K562 (cell line): Measurements from ENCODE around the gene FHDC1. TPM values are rescaled to one million over a fixed set of nuclear protein-coding genes. Genes with fewer than 3 reads are reported as not detected.

Source experiments
- ATAC-seq: fragments of 200-7000 bp; cut with Tn5 transposase; 3 replicates; pipeline ENCODE4 v1.9.1; 2020; ENCODE audit warnings: moderate library complexity
- BruUV-seq: library from RNA; stranded (reverse); fragments of 400-500 nt; replicated peaks from 2 replicates; lab custom pipeline; 2021; lab: Mats Ljungman, UMichigan
- CTCF ChIA-PET: fragments of 300-600 bp; formaldehyde crosslinking; extraction: SDS; loops from one replicate; lab custom pipeline; 2021; ENCODE audit warnings: low intra/inter-chr PET ratio; lab: Yijun Ruan, JAX
- POLR2A ChIA-PET: fragments of 300-600, 350-650 bp; sonication (Branson Sonifier 250); formaldehyde crosslinking; extraction: SDS; loops from one replicate; lab custom pipeline; 2021; ENCODE audit warnings: antibody characterized with exemption, inconsistent platforms; lab: Yijun Ruan, JAX
- DNase-seq, 4 experiments: peaks; one replicate each; pipeline versions ENCODE4 v3.0.0 to v3.0.0-alpha.2; 2011 to 2018; ENCODE audit warnings: low spot score in 3 of 4, mixed read lengths in 3 of 4; ENCODE audit errors: extremely low read depth in 1 of 4
- FAIRE-seq: peaks from 2 replicates; lab custom pipeline; 2011; peaks lifted over from hg19 to GRCh38; lab: Jason Lieb, UNC
- H2AFZ ChIP-seq: 2 replicates; pipeline ENCODE4 v1.6.0; 2011; ENCODE audit warnings: low read depth, low read length, control low read depth, inconsistent platforms
- H3K27ac ChIP-seq: fragments of 200-600 bp; 3 replicates; pipeline ENCODE4 v1.8.0; 2011; ENCODE audit warnings: low read depth, mild to moderate bottlenecking, control low read depth, inconsistent platforms, low read length, moderate library complexity, mixed read lengths; ENCODE audit errors: extremely low read depth
- H3K27me3 ChIP-seq, 2 experiments: fragments of 300-600 bp in 1 of 2; 2 replicates in 1 of 2; 3 replicates in 1 of 2; pipeline versions ENCODE4 v1.6.0 to v1.8.0; 2011; ENCODE audit warnings: inconsistent platforms in 2 of 2, low read length in 2 of 2, mild to moderate bottlenecking in 1 of 2, mixed read lengths in 1 of 2, moderate library complexity in 1 of 2; ENCODE audit not compliant: control insufficient read depth in 2 of 2, insufficient read depth in 2 of 2
- H3K36me3 ChIP-seq: fragments of 300-600 bp; 3 replicates; pipeline ENCODE4 v1.8.0; 2011; ENCODE audit warnings: mild to moderate bottlenecking, low read length, inconsistent platforms; ENCODE audit not compliant: control insufficient read depth, insufficient read depth
- H3K4me1 ChIP-seq, 2 experiments: fragments of 200-600 bp in 1 of 2; replicated peaks in 1 of 2; 2 replicates in 1 of 2; 3 replicates in 1 of 2; pipeline versions ENCODE4 v1.5.1 to v1.8.0; 2011; ENCODE audit warnings: inconsistent platforms in 2 of 2, low read length in 2 of 2, mild to moderate bottlenecking in 1 of 2, mixed read lengths in 1 of 2, moderate library complexity in 1 of 2; ENCODE audit not compliant: control insufficient read depth in 2 of 2, insufficient read depth in 2 of 2
- H3K4me2 ChIP-seq: 2 replicates; pipeline ENCODE4 v1.6.1; 2011; ENCODE audit warnings: low read length, control low read depth, inconsistent platforms, mixed read lengths; ENCODE audit not compliant: insufficient read depth
- H3K4me3 ChIP-seq: fragments of 200-600 bp; sonication (generic), shearing (Covaris generic); 2 replicates; pipeline ENCODE4 v1.5.1; 2016; ENCODE audit warnings: control low read depth, inconsistent platforms
- H3K79me2 ChIP-seq: fragments of 200-600 bp; 3 replicates; pipeline ENCODE4 v1.8.0; 2011; ENCODE audit warnings: low read length, inconsistent platforms; ENCODE audit not compliant: control insufficient read depth, insufficient read depth
- H3K9ac ChIP-seq, 2 experiments: 2 replicates each; pipeline versions ENCODE4 v1.6.0 to v1.6.1; 2011; ENCODE audit warnings: low read depth in 2 of 2, low read length in 2 of 2, control low read depth in 1 of 2, inconsistent platforms in 1 of 2, mild to moderate bottlenecking in 1 of 2, mixed read lengths in 1 of 2; ENCODE audit not compliant: insufficient read depth in 1 of 2
- H3K9me1 ChIP-seq: one replicate; pipeline ENCODE4 v1.6.0; 2011; ENCODE audit warnings: inconsistent platforms, mild to moderate bottlenecking, low read length, moderate library complexity; ENCODE audit not compliant: control insufficient read depth, insufficient read depth
- H3K9me3 ChIP-seq: replicated peaks from 2 replicates; pipeline ENCODE4 v1.5.1; 2011; ENCODE audit warnings: low read depth, low read length, inconsistent platforms; ENCODE audit not compliant: control insufficient read depth, insufficient read depth
- H4K20me1 ChIP-seq: replicated peaks from 2 replicates; pipeline ENCODE4 v1.6.1; 2011; ENCODE audit warnings: low read length, inconsistent platforms, mixed read lengths; ENCODE audit not compliant: control insufficient read depth, insufficient read depth
- CCNT2 ChIP-seq: IDR thresholded peaks from 2 replicates; pipeline ENCODE4 v1.6.1; 2011; ENCODE audit warnings: borderline replicate concordance, low read depth, mild to moderate bottlenecking, moderate library complexity, mixed read lengths, low read length; ENCODE audit not compliant: insufficient read length; ENCODE audit errors: extremely low read depth
- CHD2 ChIP-seq: IDR thresholded peaks from 2 replicates; pipeline ENCODE4 v1.6.1; 2011; ENCODE audit warnings: low read depth, low read length
- ETV1 ChIP-seq: fragments of 450-650 bp; conservative IDR thresholded peaks from 2 replicates; pipeline ENCODE4 v1.6.1; 2016; ENCODE audit warnings: missing genetic modification characterization, control low read depth, low read depth, missing compliant biosample characterization
- KAT2B ChIP-seq: IDR thresholded peaks from one replicate; pipeline ENCODE4 v1.6.1; 2012; ENCODE audit warnings: low read depth, mild to moderate bottlenecking, control low read depth, inconsistent platforms, low read length, moderate library complexity
- MAFG ChIP-seq: fragments of 450-650 bp; conservative IDR thresholded peaks from 2 replicates; pipeline ENCODE4 v1.6.1; 2016; ENCODE audit warnings: missing genetic modification characterization, missing compliant biosample characterization
- MIER1 ChIP-seq: fragments of 450-650 bp; IDR thresholded peaks from 2 replicates; pipeline ENCODE4 v1.6.1; 2016; ENCODE audit warnings: antibody characterized with exemption, mild to moderate bottlenecking, low read depth
- SMAD1 ChIP-seq: fragments of 150-350 bp; IDR thresholded peaks from 2 replicates; pipeline ENCODE4 v1.6.1; 2014; ENCODE audit warnings: low read length, low read depth; ENCODE audit not compliant: partially characterized antibody
- SMAD2 ChIP-seq: fragments of 150-350 bp; IDR thresholded peaks from 2 replicates; pipeline ENCODE4 v1.6.1; 2014; ENCODE audit warnings: low read depth, mild to moderate bottlenecking, low read length
- SRF ChIP-seq, 2 experiments: fragments of 250-450, 450-650 bp in 1 of 2; sonication (Bioruptor Pico) in 1 of 2; sonication (generic) in 1 of 2; formaldehyde crosslinking; IDR thresholded peaks; 2 replicates each; pipeline versions ENCODE4 v1.5.0 to v1.5.1; 2020 to 2022; ENCODE audit warnings: mild to moderate bottlenecking in 1 of 2, missing genetic modification reagents in 1 of 2
- TOE1 ChIP-seq, 2 experiments: fragments of 450-650 bp in 1 of 2; sonication (generic) in 1 of 2; formaldehyde crosslinking in 1 of 2; IDR thresholded peaks; 2 replicates each; pipeline versions ENCODE4 v1.7.1 to v1.8.0; 2016 to 2022; ENCODE audit warnings: borderline replicate concordance in 2 of 2, mild to moderate bottlenecking in 2 of 2, antibody characterized with exemption in 1 of 2, inconsistent platforms in 1 of 2, low read depth in 1 of 2, missing genetic modification reagents in 1 of 2, moderate library complexity in 1 of 2
- ZBTB8A ChIP-seq: fragments of 450-650 bp; IDR thresholded peaks from 2 replicates; pipeline ENCODE4 v1.6.1; 2018; ENCODE audit warnings: mild to moderate bottlenecking, moderate library complexity; ENCODE audit not compliant: partially characterized antibody
- ZNF124 ChIP-seq: sonication (generic); formaldehyde crosslinking; IDR thresholded peaks from 2 replicates; pipeline ENCODE4 v1.8.1; 2022; ENCODE audit warnings: missing genetic modification reagents
- ZNF274 ChIP-seq: IDR thresholded peaks from 2 replicates; pipeline ENCODE4 v1.6.1; 2011; ENCODE audit warnings: low read depth, mild to moderate bottlenecking, low read length, moderate library complexity, borderline replicate concordance
- ZNF311 ChIP-seq: fragments of 250-450 bp; sonication (Bioruptor Pico); IDR thresholded peaks from 2 replicates; pipeline ENCODE4 v1.4.0; 2020; ENCODE audit warnings: mild to moderate bottlenecking, moderate library complexity
- WGBS: fragments of 100-300 bp; shearing (Covaris generic); methylation state at CpG from one replicate; pipeline ENCODE4 v1.1.6; 2016; ENCODE audit warnings: low coverage, mixed read lengths; ENCODE audit not compliant: insufficient coverage; ENCODE audit errors: missing lambda C conversion rate; 5-methylcytosine and 5-hydroxymethylcytosine counted together
- in situ Hi-C: fragments of 300-500 bp; cut with MboI; formaldehyde crosslinking; loops from 4 replicates; pipeline ENCODE4 v1.15.0; 2018; ENCODE audit warnings: inconsistent platforms, mixed read lengths
- intact Hi-C: fragments of 100-400 bp; cut with micrococcal nuclease; formaldehyde crosslinking; loops from 2 replicates; pipeline ENCODE4 v1.14.2; 2022
- polyA plus RNA-seq, 8 experiments: library from polyadenylated mRNA; depleted of rRNA in 4 of 8; stranded (reverse) in 5 of 8; unstranded in 3 of 8; fragments of >200 nt; fragmentation: Nextera tagmentation in 2 of 8; fragmentation: Illumina TruSeq in 1 of 8; extraction: Ambion mirVana in 2 of 8; extraction: Trizol in 1 of 8; gene quantifications; 2 replicates each; pipeline versions ENCODE4 v1.2.1 to v1.2.3, GENCODE V29; 2011 to 2014; ENCODE audit warnings: inconsistent platforms in 1 of 8, missing spikeins in 1 of 8
- total RNA-seq, 7 experiments: library from RNA; depleted of rRNA in 6 of 7; stranded (reverse); fragments of >200 nt in 6 of 7; fragmentation: Illumina TruSeq in 2 of 7; extraction: Trizol in 2 of 7; gene quantifications; 2 replicates each; pipeline versions ENCODE4 v1.2.1 to v1.2.3, GENCODE V29; 2011 to 2021; ENCODE audit warnings: low replicate concordance in 1 of 7
- TF ChIP-seq, protein P1 (sequence below): sonication (generic); formaldehyde crosslinking; IDR thresholded peaks from 2 replicates; pipeline ENCODE4 v1.8.1; 2023; ENCODE audit warnings: mild to moderate bottlenecking, missing genetic modification reagents
- TF ChIP-seq, protein P2 (sequence below): sonication (generic); formaldehyde crosslinking; IDR thresholded peaks from 2 replicates; pipeline ENCODE4 v1.8.1; 2023; ENCODE audit warnings: mild to moderate bottlenecking, missing genetic modification reagents

The FHDC1 gene
- total and polyA plus RNA-seq, 9 of the 15 experiments (the other 6 are each of a cell fraction or from before 2014, with no cell fraction given): 0.01 to 0.43 (median 0.07) TPM

DNA sequence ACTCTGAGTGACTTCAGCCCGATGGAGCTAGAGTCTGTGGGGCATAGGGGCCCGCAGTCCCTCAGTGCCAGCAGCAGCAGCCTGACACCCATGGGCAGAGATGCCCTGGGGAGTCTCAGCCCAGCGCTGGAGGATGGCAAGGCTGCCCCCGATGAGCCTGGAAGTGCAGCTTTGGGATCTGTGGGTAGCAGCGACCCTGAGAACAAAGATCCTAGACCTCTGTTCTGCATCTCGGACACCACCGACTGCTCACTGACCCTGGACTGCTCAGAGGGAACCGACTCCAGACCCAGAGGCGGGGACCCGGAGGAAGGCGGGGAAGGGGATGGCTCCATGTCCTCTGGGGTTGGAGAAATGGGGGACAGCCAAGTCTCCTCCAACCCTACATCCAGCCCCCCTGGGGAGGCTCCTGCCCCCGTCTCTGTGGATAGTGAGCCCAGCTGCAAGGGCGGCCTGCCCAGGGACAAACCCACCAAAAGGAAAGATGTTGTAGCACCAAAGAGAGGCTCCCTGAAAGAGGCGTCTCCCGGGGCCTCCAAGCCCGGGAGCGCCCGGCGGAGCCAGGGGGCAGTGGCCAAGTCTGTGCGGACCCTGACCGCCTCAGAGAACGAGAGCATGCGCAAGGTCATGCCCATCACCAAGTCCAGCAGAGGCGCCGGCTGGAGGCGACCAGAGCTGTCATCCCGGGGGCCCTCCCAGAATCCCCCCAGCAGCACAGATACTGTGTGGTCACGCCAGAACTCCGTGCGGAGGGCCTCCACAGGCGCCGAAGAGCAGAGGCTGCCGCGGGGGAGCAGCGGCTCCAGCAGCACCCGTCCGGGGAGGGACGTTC is 39.5 kb downstream of the FHDC1 start:
- Histone ChIP-seq H3K9me1 (no peaks in the 10 kb centered on the region), H3K4me1 (peaks cover 0 to 9% of the 10 kb centered on the region in 2 experiments; a peak in 1 of 5 replicates), H3K27ac (no peak overlapping the region), H3K36me3 (no peaks in the 10 kb centered on the region), H3K4me2 (no peak overlapping the region), H3K79me2 (no peaks in the 10 kb centered on the region), H3K27me3 (peaks cover 35 to 82% of the 10 kb centered on the region in 2 experiments), H3K4me3 (no peak overlapping the region), H2AFZ (no peak overlapping the region), H4K20me1 (no peaks in the 10 kb centered on the region; the same call in 1 of the 2 replicates), H3K9me3 (no peaks in the 10 kb centered on the region), H3K9ac (no peak overlapping the region)
- in situ Hi-C loops: no loop called here
- DNase-seq (no peak), FAIRE-seq (no peak), ATAC-seq (no peak)
- intact Hi-C loops: no loop called here
- WGBS: 8% methylated on average over 34 of the region's 38 CpGs
- no TSS peak for BruUV-seq
- ChIA-PET POLR2A (no interaction called here), CTCF (no interaction called here)
- TF ChIP-seq CCNT2 (no peak), SMAD2 (no peak), SMAD1 (no peak), SRF (CRISPR knock-in tag; IDR thresholded peaks at IDR 0.05) (no peak), ZNF311 (no peak), ZBTB8A (no peak), ZNF274 (no peak), MIER1 (no peak), TOE1 (IDR thresholded peaks at IDR 0.05; ENCODE audit: borderline replicate concordance) (no peak), TOE1 (CRISPR knock-in tag; IDR thresholded peaks at IDR 0.05; ENCODE audit: borderline replicate concordance, low read depth) (no peak), KAT2B (no peak), MAFG (no peak), CHD2 (no peak), ETV1 (tag) (no peak), ZNF124 (no peak)
- TF ChIP-seq, protein P1, sequence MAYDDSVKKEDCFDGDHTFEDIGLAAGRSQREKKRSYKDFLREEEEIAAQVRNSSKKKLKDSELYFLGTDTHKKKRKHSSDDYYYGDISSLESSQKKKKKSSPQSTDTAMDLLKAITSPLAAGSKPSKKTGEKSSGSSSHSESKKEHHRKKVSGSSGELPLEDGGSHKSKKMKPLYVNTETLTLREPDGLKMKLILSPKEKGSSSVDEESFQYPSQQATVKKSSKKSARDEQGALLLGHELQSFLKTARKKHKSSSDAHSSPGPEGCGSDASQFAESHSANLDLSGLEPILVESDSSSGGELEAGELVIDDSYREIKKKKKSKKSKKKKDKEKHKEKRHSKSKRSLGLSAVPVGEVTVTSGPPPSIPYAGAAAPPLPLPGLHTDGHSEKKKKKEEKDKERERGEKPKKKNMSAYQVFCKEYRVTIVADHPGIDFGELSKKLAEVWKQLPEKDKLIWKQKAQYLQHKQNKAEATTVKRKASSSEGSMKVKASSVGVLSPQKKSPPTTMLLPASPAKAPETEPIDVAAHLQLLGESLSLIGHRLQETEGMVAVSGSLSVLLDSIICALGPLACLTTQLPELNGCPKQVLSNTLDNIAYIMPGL (CRISPR knock-in tag): no peak
- TF ChIP-seq, protein P2, sequence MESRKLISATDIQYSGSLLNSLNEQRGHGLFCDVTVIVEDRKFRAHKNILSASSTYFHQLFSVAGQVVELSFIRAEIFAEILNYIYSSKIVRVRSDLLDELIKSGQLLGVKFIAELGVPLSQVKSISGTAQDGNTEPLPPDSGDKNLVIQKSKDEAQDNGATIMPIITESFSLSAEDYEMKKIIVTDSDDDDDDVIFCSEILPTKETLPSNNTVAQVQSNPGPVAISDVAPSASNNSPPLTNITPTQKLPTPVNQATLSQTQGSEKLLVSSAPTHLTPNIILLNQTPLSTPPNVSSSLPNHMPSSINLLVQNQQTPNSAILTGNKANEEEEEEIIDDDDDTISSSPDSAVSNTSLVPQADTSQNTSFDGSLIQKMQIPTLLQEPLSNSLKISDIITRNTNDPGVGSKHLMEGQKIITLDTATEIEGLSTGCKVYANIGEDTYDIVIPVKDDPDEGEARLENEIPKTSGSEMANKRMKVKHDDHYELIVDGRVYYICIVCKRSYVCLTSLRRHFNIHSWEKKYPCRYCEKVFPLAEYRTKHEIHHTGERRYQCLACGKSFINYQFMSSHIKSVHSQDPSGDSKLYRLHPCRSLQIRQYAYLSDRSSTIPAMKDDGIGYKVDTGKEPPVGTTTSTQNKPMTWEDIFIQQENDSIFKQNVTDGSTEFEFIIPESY (CRISPR knock-in tag): no peak
